ENCODE results near the gene DYRK3. TPM values are rescaled to one million over a fixed set of nuclear protein-coding genes. Genes with fewer than 3 reads are reported as not detected.

Gene DYRK3
- total RNA-seq, 1 experiment from 2014 or later: 7.1 TPM

GRCh38 chr1:206628916-206629315 lies 6.4 kb upstream of the DYRK3 start:
- Histone ChIP-seq H3K27ac (ENCODE audit: low read depth, low read length) (no peak overlapping the region), H4K20me1 (ENCODE audit: insufficient read depth) (no peaks in the 10 kb centered on the region), H2AFZ (ENCODE audit: low read depth, low read length, poor library complexity, severe bottlenecking) (no peak overlapping the region), H3K9me3 (ENCODE audit: control insufficient read depth in 1 of 2, insufficient read depth in 1 of 2, low read depth in 1 of 2, low read length in 2 of 2) (peaks cover 0 to 4% of the 10 kb centered on the region in 2 experiments; a peak in 1 of 4 replicates), H3K9me2 (ENCODE audit: insufficient read depth) (no peaks in the 10 kb centered on the region), H3K36me3 (ENCODE audit: control insufficient read depth in 1 of 2, insufficient read depth in 2 of 2, low read length in 2 of 2) (no peaks in the 10 kb centered on the region), H3K4me2 (ENCODE audit: low read length) (no peak overlapping the region), H3K27me3 (ENCODE audit: insufficient read depth, low read length) (no peaks in the 10 kb centered on the region), H3K79me2 (ENCODE audit: insufficient read depth, low read length) (no peaks in the 10 kb centered on the region), H3K9ac (ENCODE audit: low read length) (no peak overlapping the region), H3K4me1 (ENCODE audit: control insufficient read depth in 1 of 2, insufficient read depth in 2 of 2, low read length in 2 of 2) (peaks cover 0 to 6% of the 10 kb centered on the region in 2 experiments; a peak in 2 of 4 replicates), H3K4me3 (replicated peaks in 1 of 2; ENCODE audit: low read depth in 1 of 2, low read length in 2 of 2) (no peak overlapping the region)
- intact Hi-C loops (cut with micrococcal nuclease): no loop called here
- POLR2A ChIA-PET: no interaction called here
- ATAC-seq (no peak), DNase-seq (ENCODE audit: low read depth, low spot score) (no peak)
- RAD21 ChIA-PET (ENCODE audit: low non-redundant PET in 1 of 2, low total read pairs in 2 of 2, uncharacterized antibody in 2 of 2, unreplicated experiment in 2 of 2): no interaction called here
- BruUV-seq (replicated peaks): no TSS peak
- CTCF ChIA-PET: interaction anchor here (0.5 to 3.3 kb wide), 4 partner anchors 17 to 35 kb away, joined by 3 to 17 read pairs (median 12); partner anchors contain the start of gene EIF2D
- TF ChIP-seq YY1 (IDR thresholded peaks at IDR 0.05; ENCODE audit: extremely low read depth, insufficient replicate concordance, low read depth, low read length): no peak
- TF ChIP-seq POLR2A (IDR thresholded peaks at IDR 0.05; ENCODE audit: borderline replicate concordance, extremely low read depth, insufficient read depth, insufficient read length): no peak
- no peak for TF ChIP-seq SIN3A (IDR thresholded peaks at IDR 0.05; ENCODE audit: low read depth)
- no peak for TF ChIP-seq FOSL1 (IDR thresholded peaks at IDR 0.05; ENCODE audit: low read depth)
- no peak for TF ChIP-seq REST (IDR thresholded peaks at IDR 0.05; ENCODE audit: low read depth)
- no peak for TF ChIP-seq SRF (IDR thresholded peaks at IDR 0.05; ENCODE audit: low read depth)
- TF ChIP-seq CBX3 (IDR thresholded peaks at IDR 0.05; ENCODE audit: low read depth): no peak
- no peak for TF ChIP-seq EZH2 (IDR thresholded peaks at IDR 0.05)
- no peak for TF ChIP-seq JUND (IDR thresholded peaks at IDR 0.05)
- no peak for TF ChIP-seq ZFX (IDR thresholded peaks at IDR 0.05)
- TF ChIP-seq RAD21 (IDR thresholded peaks at IDR 0.05; ENCODE audit: low read depth): no peak
- no peak for TF ChIP-seq POLR2AphosphoS5 (IDR thresholded peaks at IDR 0.05; ENCODE audit: low read depth, low read length)
- TF ChIP-seq TCF7L2 (IDR thresholded peaks at IDR 0.05; ENCODE audit: borderline replicate concordance, extremely low read depth, insufficient read depth, insufficient read length): no peak
- no peak for TF ChIP-seq ELF1 (IDR thresholded peaks at IDR 0.05; ENCODE audit: borderline replicate concordance, low read depth)
- TF ChIP-seq EZH2phosphoT487 (IDR thresholded peaks at IDR 0.05; ENCODE audit: borderline replicate concordance): no peak
- TF ChIP-seq ATF3 (IDR thresholded peaks at IDR 0.05): no peak
- TF ChIP-seq SP1 (IDR thresholded peaks at IDR 0.05; ENCODE audit: low read depth): no peak
- no peak for TF ChIP-seq ZBTB33 (IDR thresholded peaks at IDR 0.05; ENCODE audit: extremely low read depth, insufficient replicate concordance, low read length)
- no peak for TF ChIP-seq CEBPB (IDR thresholded peaks at IDR 0.05; ENCODE audit: low read depth)

Measured in HCT116 (cell line).